Epithelial cell of prostate (primary cell): ENCODE results near the gene CPM.
"Not testable (repeated sequence)": the region's sequence is repeated elsewhere in the genome, so short reads cannot be mapped to it uniquely, and the experiment has no call there.

Source experiments
- DNase-seq: peaks from one replicate; pipeline ENCODE4 v3.0.0-alpha.2; 2011; ENCODE audit warnings: low read depth, low spot score
- H3K27ac ChIP-seq: fragments of 450-650 bp; 2 replicates; pipeline ENCODE4 v1.5.1; 2017; ENCODE audit warnings: mild to moderate bottlenecking

CPM gene

GRCh38 chr12:68835333-68835908, 97.5 kb downstream of the CPM start:
- no peak for DNase-seq

DNA sequence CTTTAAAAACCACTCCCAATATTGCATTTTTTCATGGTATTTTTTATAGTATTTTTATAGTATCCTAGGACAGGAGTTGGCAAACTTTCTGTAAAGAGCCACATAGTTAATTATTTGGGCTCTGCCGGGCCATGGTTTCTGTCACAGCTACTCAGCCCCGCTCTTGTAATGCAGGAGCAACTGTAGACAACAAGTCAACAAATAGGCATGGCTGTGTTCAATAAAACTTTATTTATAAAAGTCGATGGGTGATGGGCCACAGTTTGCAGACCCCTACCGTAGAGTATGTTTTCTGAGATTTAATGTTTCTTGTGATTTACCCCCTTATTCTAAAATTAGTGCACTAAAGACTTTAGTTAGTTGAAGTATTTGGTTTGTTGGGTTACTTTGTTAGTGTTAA, 99.5 kb downstream of the CPM start:
- no peak overlapping the region for H3K27ac ChIP-seq
- no peak for DNase-seq

More at GRCh38 chr12:68835333-68835908, 97.5 kb downstream of the CPM start:
- H3K27ac ChIP-seq = no peak overlapping the region

GRCh38 chr12:68832504-68832867, 100.5 kb downstream of the CPM start:
- no peak overlapping the region for H3K27ac ChIP-seq
- DNase-seq = no peak

- no peak for DNase-seq
- no peak overlapping the region for H3K27ac ChIP-seq
These were observed 101.0 kb downstream of the CPM start for GRCh38 chr12:68831751-68832503.

GRCh38 chr12:68831272-68831671, 101.7 kb downstream of the CPM start:
- no peak overlapping the region for H3K27ac ChIP-seq
- no peak for DNase-seq

DNA sequence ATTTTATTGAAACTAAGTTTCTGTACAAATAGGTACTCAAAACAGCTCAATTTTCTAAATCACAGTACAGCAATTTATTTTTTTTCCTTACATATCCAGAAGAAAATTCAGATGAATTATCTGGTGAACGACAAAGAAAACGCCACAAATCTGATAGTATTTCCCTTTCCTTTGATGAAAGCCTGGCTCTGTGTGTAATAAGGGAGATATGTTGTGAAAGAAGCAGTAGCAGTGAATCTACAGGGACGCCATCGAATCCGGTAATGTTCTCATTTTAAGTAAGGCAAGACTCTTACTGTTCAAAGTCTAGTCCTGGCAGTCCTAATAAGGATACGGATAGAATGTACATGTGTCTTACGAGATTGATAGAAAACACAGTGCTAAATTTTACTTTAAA, 104.3 kb downstream of the CPM start:
- H3K27ac ChIP-seq = peak overlapping the region; percentile 53
- no peak for DNase-seq

DNA sequence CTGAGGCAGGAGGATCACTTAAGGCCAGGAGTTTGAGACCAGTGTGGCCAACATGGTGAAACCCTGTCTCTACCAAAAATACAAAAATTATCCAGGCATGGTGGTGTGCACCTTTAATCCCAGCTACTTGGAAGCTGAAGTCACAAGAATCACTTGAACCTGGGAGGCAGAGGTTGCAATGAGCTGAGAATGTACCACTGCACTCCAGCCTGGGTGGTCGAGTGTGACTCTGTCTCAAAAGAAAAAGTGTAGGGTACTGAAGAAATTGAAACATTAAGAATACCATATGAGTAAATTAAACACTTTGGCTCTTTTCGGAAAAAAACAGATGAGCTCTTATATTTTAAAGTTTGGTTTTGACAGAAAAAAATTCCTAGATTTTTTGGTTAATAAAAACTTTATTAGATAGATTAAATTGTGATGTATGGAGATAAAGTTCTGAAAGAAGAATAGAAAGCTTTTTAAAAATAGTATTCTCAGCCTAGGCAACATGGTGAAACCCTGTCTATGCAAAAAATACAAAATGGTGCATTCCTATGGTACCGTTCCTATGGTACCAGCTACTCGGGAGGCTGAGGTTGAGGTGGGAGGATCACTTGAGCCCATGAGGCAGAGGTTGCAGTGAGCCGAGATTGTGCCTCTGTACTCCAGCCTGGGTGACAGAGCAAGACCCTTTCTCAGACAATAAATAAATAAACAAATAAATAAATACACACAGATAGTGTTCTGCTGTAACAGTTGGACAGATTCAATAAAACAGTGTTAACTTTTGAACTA, 104.9 kb downstream of the CPM start:
- DNase-seq = no peak
- H3K27ac ChIP-seq = peak overlapping the region; percentile 53

DNA sequence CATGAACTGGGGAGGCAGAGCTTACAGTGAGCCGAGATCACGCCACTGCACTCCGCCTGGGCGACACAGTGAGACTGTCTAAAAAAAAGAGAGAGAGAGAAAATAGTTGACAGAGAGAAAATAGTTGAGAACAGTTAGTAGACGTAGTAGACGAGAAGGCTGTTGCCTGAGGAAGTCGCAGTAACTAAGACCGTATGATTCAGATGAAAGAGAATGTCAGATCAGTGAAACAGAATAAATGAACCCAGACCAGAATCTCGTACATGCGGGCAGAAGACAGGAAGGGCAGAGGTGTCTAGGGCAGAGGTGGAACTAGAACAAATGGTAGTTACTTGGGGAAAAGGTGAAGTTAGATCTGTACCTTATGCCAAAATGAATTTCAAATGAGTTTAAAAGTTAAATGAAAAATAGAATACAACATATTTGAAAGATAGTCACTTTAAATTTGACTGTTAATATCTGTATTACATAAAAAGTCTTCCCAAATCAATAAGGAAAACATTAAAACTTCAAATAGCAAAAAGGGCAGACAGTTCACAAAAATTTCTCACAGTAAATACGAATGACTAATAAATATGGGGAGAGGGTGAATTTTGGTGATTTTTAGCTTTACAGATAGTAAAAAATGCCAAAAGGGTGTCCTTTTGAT, 107.3 kb downstream of the CPM start:
- no peak overlapping the region for H3K27ac ChIP-seq
- DNase-seq = no peak

- H3K27ac ChIP-seq = peak overlapping the region; percentile 7
- no peak for DNase-seq
These were observed 108.2 kb downstream of the CPM start for GRCh38 chr12:68824597-68825250.

DNA sequence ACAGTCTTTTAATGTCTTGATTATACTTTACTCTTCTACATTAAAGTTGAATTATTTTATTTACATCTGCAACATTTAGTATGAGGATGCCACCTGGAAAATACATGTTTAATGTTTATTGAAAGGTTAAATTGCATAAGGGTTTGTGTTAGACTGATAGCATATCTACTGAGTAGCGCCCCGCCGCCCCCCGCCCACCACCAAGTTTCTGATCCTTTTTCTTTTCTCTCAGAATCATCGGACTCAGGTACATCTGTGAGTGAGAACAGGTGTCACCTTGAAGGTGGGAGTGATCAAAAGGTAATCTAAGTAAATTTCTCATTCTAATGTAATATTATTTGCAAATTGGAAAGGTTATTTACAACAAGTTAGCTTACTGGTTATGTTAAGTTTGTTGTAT, 108.8 kb downstream of the CPM start:
- DNase-seq = no peak
- H3K27ac ChIP-seq = peak overlapping the region; percentile 7

DNA sequence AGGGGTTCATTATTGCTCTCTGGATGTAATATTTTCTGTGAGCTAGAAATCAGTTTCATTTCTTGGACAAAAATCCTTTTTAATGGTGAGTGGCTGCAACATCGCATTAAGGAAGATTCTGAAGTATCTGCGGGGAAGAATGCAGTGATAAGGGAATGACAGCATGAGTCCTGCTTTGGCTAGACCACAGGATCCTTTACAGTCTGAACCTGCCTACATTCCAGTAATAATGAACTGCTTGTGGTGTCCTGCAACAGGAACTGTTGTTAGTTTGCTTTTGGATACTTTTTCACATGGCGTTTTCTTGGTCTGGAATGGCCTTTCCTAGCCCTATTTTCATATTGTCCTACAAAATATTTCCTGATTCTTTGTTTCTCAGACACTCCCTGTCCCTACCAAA, 109.3 kb downstream of the CPM start:
- H3K27ac ChIP-seq = peak overlapping the region; percentile 7

DNA sequence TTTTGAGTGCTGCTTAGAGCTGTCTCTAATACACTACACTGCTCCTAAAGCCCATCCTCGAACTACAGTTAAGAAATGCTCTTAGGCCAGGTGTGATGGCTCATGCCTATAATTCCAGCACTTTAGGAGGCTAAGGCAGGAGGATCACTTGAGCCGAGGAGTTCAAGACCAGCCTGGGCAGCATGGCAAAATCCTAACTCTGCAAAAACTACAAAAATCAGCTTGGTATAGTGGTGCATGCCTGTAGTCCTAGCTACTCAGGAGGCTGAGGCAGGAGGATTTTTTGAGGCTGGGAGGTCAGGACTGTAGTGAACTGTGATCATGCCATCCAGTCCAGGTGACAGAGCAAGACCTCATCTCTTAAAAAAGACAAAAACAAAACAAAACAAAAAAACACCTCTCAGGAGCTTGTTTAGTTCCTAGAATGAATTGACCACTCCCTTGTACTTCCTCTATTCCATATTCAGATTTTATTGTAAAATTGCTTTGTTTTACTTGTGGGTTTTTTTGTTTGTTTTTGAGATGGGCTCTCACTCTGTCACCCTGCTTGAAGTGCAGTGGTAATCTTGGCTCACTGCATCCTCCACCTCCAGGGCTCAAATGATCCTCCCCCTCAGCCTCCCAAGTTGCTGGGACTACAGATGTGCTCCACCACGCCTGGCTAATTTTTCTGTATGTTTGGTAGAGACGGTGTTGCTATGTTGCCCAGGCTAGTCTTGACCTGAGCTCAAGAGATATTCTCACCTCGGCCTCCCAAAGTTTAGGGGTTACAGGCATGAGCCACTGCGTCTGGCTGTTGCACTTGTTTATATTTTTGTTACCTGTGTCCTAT, 111.4 kb downstream of the CPM start:
- no peak for DNase-seq

More for the DNA sequence above, 109.3 kb downstream of the CPM start:
- no peak for DNase-seq

GRCh38 chr12:68819481-68819880, 113.5 kb downstream of the CPM start:
- DNase-seq = not testable (repeated sequence)

More for the DNA sequence above, 111.4 kb downstream of the CPM start:
- no peak overlapping the region for H3K27ac ChIP-seq

GRCh38 chr12:68815928-68816800, 116.8 kb downstream of the CPM start:
- no peak for DNase-seq
- H3K27ac ChIP-seq = no peak overlapping the region

More at GRCh38 chr12:68819481-68819880, 113.5 kb downstream of the CPM start:
- not testable (repeated sequence) for H3K27ac ChIP-seq

- DNase-seq = no peak
- H3K27ac ChIP-seq = no peak overlapping the region
These were observed 117.6 kb downstream of the CPM start for GRCh38 chr12:68815232-68815927.

DNA sequence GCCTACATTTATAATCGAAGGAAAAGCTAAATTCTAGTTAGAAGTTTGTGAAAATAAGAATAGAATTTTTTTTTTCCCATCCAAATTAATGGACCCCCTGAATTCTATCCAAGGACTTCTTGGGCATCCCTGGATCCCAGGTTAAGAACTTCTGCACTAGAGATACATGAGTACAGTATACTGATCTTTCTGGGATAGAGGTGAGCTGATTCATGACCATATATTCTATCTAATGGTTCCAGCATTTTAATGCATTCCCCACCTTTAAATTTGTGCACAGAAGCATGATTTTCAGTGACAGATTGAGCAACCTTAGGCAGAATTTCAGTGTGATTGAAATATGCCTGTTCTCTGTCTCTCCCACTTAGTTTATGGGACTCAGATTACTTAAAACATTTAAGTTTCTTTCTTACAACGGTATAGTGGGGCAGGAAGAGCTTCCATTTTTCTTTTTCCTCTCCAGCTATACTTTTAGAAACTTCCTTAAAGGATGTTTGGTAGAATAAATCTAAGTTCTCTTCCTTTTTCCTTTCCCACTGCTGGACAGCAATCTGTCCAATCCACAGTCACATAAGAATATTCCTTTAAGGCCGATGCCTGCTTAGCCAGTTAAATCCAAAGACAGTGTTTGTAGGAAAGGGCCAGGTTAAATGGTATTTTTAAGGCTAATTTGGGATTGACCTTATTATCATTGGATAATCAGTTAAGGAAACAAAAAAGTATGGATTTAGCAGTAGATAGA, 118.3 kb downstream of the CPM start:
- peak overlapping the region; percentile 1 for H3K27ac ChIP-seq
- DNase-seq = no peak

- peak overlapping the region; percentile 7 for H3K27ac ChIP-seq
These were observed 119.8 kb downstream of the CPM start for GRCh38 chr12:68813242-68813593.

More at GRCh38 chr12:68813242-68813593, 119.8 kb downstream of the CPM start:
- DNase-seq = no peak
